GM19240 (cell line): ENCODE data around the gene ADAM33.

Experiments used
- DNase-seq: peaks from one replicate; pipeline ENCODE4 v3.0.0; 2011; ENCODE audit warnings: low spot score; ENCODE audit not compliant: insufficient read length

Gene ADAM33

GRCh38 chr20:3689978-3690377, 8.2 kb upstream of the ADAM33 start:
- no peak for DNase-seq

- DNase-seq = no peak
These were observed 5.8 kb upstream of the ADAM33 start for GRCh38 chr20:3687655-3688054.

DNA sequence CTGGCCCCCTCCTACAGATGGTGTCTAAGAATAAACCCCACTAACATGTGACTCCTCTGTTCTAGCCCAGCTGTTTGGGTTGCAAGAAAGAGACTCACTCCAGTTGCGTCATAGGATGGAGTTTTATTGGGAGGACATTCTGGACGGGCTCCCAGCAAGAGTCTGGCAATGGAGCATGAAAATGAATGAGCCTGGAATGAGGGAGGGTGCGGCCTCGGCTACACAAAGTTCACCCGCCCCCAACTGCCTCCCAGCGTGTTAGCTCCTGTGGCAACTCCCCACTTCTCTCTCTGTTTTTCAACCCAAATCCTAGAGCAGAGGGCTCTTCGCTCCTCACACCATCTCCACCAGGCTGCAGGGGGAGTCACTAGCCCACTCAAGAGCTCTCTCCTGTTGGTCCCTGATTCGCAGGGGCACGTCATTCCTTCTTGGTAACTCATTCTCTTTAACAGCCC, 5.1 kb upstream of the ADAM33 start:
- no peak for DNase-seq

- DNase-seq = no peak
These were observed 4.6 kb upstream of the ADAM33 start for GRCh38 chr20:3686421-3686820.

DNA sequence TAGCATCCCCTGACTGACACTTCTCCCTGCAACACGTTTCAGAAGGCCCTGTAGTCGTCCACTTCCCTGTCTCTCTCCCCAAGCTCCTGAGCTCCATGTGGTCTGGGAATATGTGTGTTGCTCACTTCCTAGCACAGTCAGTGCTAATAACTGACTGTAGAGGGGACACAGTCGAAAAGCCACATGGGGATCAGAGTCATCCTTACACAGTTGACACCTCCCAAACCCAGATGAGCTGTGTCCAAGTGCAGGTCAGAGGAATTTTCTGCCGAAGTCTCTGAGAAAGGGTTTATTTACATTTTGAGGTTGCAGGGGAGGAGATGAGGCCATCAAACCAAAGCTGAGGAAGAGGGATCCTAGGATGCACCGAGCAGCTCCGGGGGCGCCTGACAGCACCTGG, 3.5 kb upstream of the ADAM33 start:
- no peak for DNase-seq

DNA sequence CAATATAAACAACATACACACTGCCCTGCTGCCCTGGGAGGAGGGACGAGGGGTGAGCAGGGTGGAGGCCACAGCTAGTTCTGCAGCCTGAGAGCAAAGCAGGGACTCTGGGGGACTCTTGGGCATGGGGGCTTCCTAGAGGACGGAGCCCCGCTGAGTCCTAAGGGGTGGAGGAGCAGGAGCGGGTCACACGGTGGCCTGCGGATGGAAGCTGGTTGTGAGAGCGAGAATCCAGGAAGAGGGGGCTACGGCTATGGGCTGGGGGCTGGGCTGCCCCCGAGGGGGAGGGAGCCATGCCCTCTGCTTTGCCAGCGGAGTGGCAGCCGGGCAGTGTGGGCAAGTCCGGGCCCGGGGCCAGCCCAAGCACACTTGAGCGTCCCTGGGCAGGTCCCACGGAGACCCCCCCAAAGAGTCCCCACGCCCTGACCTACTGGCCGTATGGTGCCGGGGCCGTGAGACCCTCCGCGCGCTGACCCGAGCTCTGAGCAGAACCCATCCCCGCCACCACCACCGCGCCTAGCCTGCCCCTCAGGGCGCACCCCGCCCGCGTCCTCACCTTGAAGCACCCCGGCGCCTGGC, 369 bp downstream of the ADAM33 start:
- DNase-seq = no peak

- no peak for DNase-seq
These were observed 984 bp downstream of the ADAM33 start for GRCh38 chr20:3680701-3681351.

GRCh38 chr20:3679749-3680700, 1.8 kb downstream of the ADAM33 start:
- DNase-seq = no peak

GRCh38 chr20:3678856-3679720, 2.7 kb downstream of the ADAM33 start:
- no peak for DNase-seq

- DNase-seq = no peak
These were observed 3.6 kb downstream of the ADAM33 start for GRCh38 chr20:3678198-3678597.

- DNase-seq = no peak
These were observed 4.1 kb downstream of the ADAM33 start for GRCh38 chr20:3677733-3678132.

GRCh38 chr20:3674995-3675900, 6.6 kb downstream of the ADAM33 start:
- DNase-seq = no peak

DNA sequence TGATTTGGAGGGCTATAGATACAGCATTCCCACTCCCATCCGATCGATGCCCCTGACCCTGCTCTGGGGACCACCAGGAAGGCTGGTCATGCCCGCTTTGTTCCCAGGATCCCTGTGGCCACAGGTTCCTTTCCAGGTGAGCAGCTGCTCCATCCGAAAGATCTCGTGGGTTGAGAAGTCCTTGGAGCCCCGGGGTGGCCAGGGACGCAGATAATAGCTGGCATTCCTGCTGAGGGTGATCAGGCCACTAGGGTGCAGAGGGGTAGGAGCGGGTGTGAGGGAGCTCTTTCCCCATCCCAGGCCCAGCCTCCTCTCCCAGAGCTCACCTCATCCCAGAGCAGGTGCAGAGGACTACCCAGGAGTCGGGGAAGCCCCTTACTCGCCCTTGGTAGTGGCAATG, 7.4 kb downstream of the ADAM33 start:
- DNase-seq = no peak

DNA sequence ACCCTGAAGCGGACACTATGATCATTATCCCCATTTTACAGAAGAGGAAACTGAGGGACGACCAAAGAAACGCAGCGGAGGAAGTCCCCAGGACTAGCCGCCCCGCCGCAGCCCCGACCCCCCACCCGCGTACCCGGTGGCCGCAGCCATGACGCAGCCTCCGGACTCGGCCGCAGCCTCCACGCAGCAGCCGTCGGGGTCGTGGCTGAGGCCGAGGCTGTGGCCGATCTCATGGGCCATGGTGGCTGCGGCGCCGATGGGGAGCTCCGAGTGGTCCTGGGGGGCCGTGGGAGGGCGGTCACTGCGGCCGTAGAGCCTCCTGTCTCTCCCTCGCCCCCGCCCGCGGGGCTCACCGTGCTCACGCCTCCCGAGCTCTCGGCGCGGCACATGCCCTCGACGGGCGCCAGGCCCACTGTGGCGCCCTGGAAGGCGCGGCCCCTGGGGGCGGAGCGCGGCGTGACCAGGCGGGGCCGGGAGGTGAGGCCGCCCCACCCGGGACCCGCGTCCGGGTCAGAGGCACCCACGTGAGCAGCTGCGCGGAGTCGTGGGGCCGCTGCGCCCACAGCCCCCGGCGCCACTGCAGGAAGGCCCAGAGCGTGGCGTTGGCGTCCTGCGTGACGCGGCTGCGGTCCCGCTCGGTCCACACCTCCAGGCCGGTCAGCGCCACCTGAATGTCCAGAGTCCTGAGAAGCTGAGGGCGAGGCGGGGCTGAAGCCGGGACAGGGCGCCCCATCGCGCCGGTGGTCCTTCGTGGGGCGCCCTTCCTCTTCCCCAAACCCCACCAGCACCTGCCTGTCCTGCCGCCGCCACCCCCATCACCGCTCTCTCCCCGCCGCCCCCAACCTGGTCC, 8.4 kb downstream of the ADAM33 start:
- DNase-seq = no peak

GRCh38 chr20:3672547-3673171, 9.2 kb downstream of the ADAM33 start:
- no peak for DNase-seq

DNA sequence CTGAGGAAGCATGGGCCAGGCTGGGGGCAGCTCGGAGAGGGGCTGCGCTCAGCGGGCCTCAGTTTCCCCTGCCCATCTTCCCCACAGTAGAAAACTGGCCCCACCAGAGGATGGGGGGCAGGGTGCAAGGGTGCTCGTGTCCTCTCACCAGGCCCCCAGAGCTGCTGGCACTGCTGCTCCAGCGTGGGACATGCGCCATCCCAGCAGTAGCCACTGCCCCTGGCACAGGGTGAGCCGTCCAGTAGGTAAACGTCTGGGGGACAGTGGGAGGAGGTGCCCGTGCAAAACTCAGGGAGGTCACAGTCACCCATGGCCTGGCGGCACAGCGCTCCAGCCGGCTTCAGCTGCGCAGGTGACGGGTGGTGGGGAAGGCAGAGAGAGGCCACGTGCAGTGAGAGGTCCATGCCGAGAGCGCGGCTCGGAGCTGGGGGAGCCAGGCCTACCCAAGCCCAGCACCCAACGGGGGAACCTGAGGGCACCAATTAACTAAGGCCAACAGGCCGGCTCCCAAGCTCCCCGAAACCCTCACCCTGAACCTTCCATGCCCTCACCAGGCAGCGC, 9.7 kb downstream of the ADAM33 start:
- DNase-seq = no peak

DNA sequence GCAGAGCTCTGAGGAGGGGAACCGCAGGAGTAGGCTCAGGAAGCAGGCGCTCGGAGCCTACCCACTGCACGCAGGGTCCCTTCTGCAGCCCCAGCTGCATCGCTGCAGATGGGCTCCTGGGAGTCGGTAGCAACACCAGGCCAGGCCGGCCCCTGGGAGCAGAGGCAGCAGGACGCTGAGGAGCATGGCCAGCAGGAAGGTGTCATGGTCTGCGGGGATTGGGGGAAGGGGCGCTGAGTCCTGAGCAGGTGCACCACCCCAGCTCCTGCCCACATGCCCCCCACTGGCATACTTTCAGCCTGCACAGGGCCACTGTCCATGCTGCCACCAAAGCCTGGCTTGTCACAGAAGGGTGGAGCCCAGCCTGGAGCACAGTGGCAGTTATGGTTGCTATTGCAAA, 10.9 kb downstream of the ADAM33 start:
- no peak for DNase-seq

GRCh38 chr20:3670511-3670910, 11.3 kb downstream of the ADAM33 start:
- no peak for DNase-seq
